Muscle layer of colon (tissue), 2 donors: ENCODE data around the gene ANAPC2.

Experiments used
- H3K27ac ChIP-seq: one replicate; pipeline ENCODE4 v1.7.0; 2013; ENCODE audit warnings: low read depth, mild to moderate bottlenecking, low read length, moderate library complexity
- H3K27me3 ChIP-seq, 2 donors: one replicate each; pipeline ENCODE4 v1.7.0; 2013; ENCODE audit warnings: low read length in 2 of 2, mild to moderate bottlenecking in 2 of 2; ENCODE audit not compliant: insufficient read depth in 2 of 2, control insufficient read depth in 1 of 2
- H3K36me3 ChIP-seq: one replicate; pipeline ENCODE4 v1.7.0; 2013; ENCODE audit warnings: mild to moderate bottlenecking, low read length; ENCODE audit not compliant: insufficient read depth
- H3K4me1 ChIP-seq: one replicate; pipeline ENCODE4 v1.7.0; 2013; ENCODE audit warnings: mild to moderate bottlenecking, low read length; ENCODE audit not compliant: insufficient read depth
- H3K4me3 ChIP-seq, 2 donors: one replicate each; pipeline ENCODE4 v1.7.0; 2013; ENCODE audit warnings: low read length in 2 of 2, low read depth in 1 of 2, mild to moderate bottlenecking in 1 of 2, moderate library complexity in 1 of 2
- H3K9ac ChIP-seq: one replicate; pipeline ENCODE4 v1.7.0; 2013; ENCODE audit warnings: low read length
- H3K9me3 ChIP-seq: one replicate; pipeline ENCODE4 v1.7.0; 2013; ENCODE audit warnings: mild to moderate bottlenecking, low read length
- donor health status: abdominal sarcoma.
- donor health status: Adenocarcinoma of cecum.

Gene ANAPC2

GRCh38 chr9:137193771-137194170 is 5.4 kb upstream of the ANAPC2 start:
- Histone ChIP-seq H3K9ac (no peak overlapping the region), H3K36me3 (peaks cover 20% of the 10 kb centered on the region), H3K4me3 (no peak overlapping the region), H3K27ac (no peak overlapping the region), H3K27me3 (no peaks in the 10 kb centered on the region), H3K9me3 (no peaks in the 10 kb centered on the region), H3K4me1 (peaks cover 22% of the 10 kb centered on the region)

- Histone ChIP-seq H3K27ac (no peak overlapping the region), H3K4me1 (peaks cover 13% of the 10 kb centered on the region), H3K9ac (no peak overlapping the region)
These were observed 4.5 kb upstream of the ANAPC2 start for GRCh38 chr9:137192859-137193258.

GRCh38 chr9:137192448-137192780 is 4.1 kb upstream of the ANAPC2 start:
- H3K4me1 ChIP-seq = peaks cover 17% of the 10 kb centered on the region
- no peaks in the 10 kb centered on the region for H3K9me3 ChIP-seq
- no peak overlapping the region for H3K9ac ChIP-seq
- H3K27ac ChIP-seq = no peak overlapping the region
- H3K36me3 ChIP-seq = peaks cover 20% of the 10 kb centered on the region
- no peaks in the 10 kb centered on the region for H3K27me3 ChIP-seq
- no peak overlapping the region for H3K4me3 ChIP-seq

More at GRCh38 chr9:137192859-137193258, 4.5 kb upstream of the ANAPC2 start:
- Histone ChIP-seq H3K36me3 (peaks cover 20% of the 10 kb centered on the region), H3K9me3 (no peaks in the 10 kb centered on the region), H3K27me3 (no peaks in the 10 kb centered on the region), H3K4me3 (no peak overlapping the region)

- H3K27me3 ChIP-seq = no peaks in the 10 kb centered on the region
- H3K36me3 ChIP-seq = peaks cover 22% of the 10 kb centered on the region
- peaks cover 22% of the 10 kb centered on the region for H3K4me1 ChIP-seq
- no peak overlapping the region for H3K4me3 ChIP-seq
- H3K9ac ChIP-seq = no peak overlapping the region
- no peak overlapping the region for H3K27ac ChIP-seq
- no peaks in the 10 kb centered on the region for H3K9me3 ChIP-seq
These were observed 3.5 kb upstream of the ANAPC2 start for GRCh38 chr9:137191691-137192447.

GRCh38 chr9:137191245-137191644 is 2.9 kb upstream of the ANAPC2 start:
- Histone ChIP-seq H3K4me1 (peaks cover 29% of the 10 kb centered on the region), H3K9me3 (no peaks in the 10 kb centered on the region), H3K9ac (no peak overlapping the region), H3K4me3 (no peak overlapping the region), H3K36me3 (peaks cover 28% of the 10 kb centered on the region), H3K27ac (no peak overlapping the region), H3K27me3 (no peaks in the 10 kb centered on the region)

- H3K9ac ChIP-seq = no peak overlapping the region
- H3K27me3 ChIP-seq = no peaks in the 10 kb centered on the region
- H3K4me3 ChIP-seq = no peak overlapping the region
- H3K36me3 ChIP-seq = peaks cover 37% of the 10 kb centered on the region
- H3K27ac ChIP-seq = no peak overlapping the region
- no peaks in the 10 kb centered on the region for H3K9me3 ChIP-seq
- H3K4me1 ChIP-seq = peaks cover 32% of the 10 kb centered on the region
These were observed 2.0 kb upstream of the ANAPC2 start for GRCh38 chr9:137190315-137190856.

- Histone ChIP-seq H3K4me1 (peaks cover 32% of the 10 kb centered on the region), H3K27ac (peak overlapping the region; percentile 95), H3K27me3 (no peaks in the 10 kb centered on the region), H3K9me3 (no peaks in the 10 kb centered on the region), H3K9ac (peak overlapping the region; percentile 68), H3K4me3 (peak overlapping the region; percentile 93 to 98), H3K36me3 (peaks cover 41% of the 10 kb centered on the region)
These were observed 1.2 kb upstream of the ANAPC2 start for GRCh38 chr9:137189297-137190295.

GRCh38 chr9:137188086-137188489 is 272 bp downstream of the ANAPC2 start:
- H3K27ac ChIP-seq = peak overlapping the region; percentile 95
- peak overlapping the region; percentile 93 to 98 for H3K4me3 ChIP-seq
- peaks cover 32% of the 10 kb centered on the region for H3K4me1 ChIP-seq
- no peaks in the 10 kb centered on the region for H3K9me3 ChIP-seq
- H3K27me3 ChIP-seq = no peaks in the 10 kb centered on the region
- H3K9ac ChIP-seq = peak overlapping the region; percentile 76
- H3K36me3 ChIP-seq = peaks cover 56% of the 10 kb centered on the region

- H3K9ac ChIP-seq = peak overlapping the region; percentile 76
- H3K36me3 ChIP-seq = peaks cover 63% of the 10 kb centered on the region
These were observed 974 bp downstream of the ANAPC2 start for GRCh38 chr9:137187386-137187785.

GRCh38 chr9:137186385-137186784 is 2.0 kb downstream of the ANAPC2 start:
- Histone ChIP-seq H3K27me3 (no peaks in the 10 kb centered on the region), H3K9ac (no peak overlapping the region), H3K4me3 (peak overlapping the region in 1 of 2 donors; percentile 98), H3K27ac (no peak overlapping the region), H3K9me3 (no peaks in the 10 kb centered on the region), H3K36me3 (peaks cover 62% of the 10 kb centered on the region), H3K4me1 (peaks cover 32% of the 10 kb centered on the region)

More at GRCh38 chr9:137187386-137187785, 974 bp downstream of the ANAPC2 start:
- peaks cover 32% of the 10 kb centered on the region for H3K4me1 ChIP-seq
- no peaks in the 10 kb centered on the region for H3K27me3 ChIP-seq
- H3K27ac ChIP-seq = no peak overlapping the region
- no peaks in the 10 kb centered on the region for H3K9me3 ChIP-seq
- peak overlapping the region; percentile 93 to 98 for H3K4me3 ChIP-seq

- H3K4me1 ChIP-seq = peaks cover 32% of the 10 kb centered on the region
- H3K27me3 ChIP-seq = no peaks in the 10 kb centered on the region
- H3K9me3 ChIP-seq = no peaks in the 10 kb centered on the region
- H3K36me3 ChIP-seq = peaks cover 62% of the 10 kb centered on the region
- H3K4me3 ChIP-seq = no peak overlapping the region
- H3K27ac ChIP-seq = no peak overlapping the region
- no peak overlapping the region for H3K9ac ChIP-seq
These were observed 2.4 kb downstream of the ANAPC2 start for GRCh38 chr9:137185921-137186320.
